DOHH2 (cell line): ENCODE data around the gene SPAG6.

Experiments used
- H3F3A ChIP-seq: fragments of 200-600 bp; sonication (generic), shearing (Covaris generic); 2 replicates; pipeline ENCODE4 v1.6.0; 2016; ENCODE audit warnings: antibody characterized with exemption, mild to moderate bottlenecking; ENCODE audit not compliant: control insufficient read depth, insufficient read depth
- H3K27ac ChIP-seq: fragments of 200-600 bp; sonication (generic); 2 replicates; pipeline ENCODE4 v1.5.1; 2014; ENCODE audit warnings: low read depth, mild to moderate bottlenecking, low read length, moderate library complexity
- H3K27me3 ChIP-seq: fragments of 200-600 bp; sonication (generic); 2 replicates; pipeline ENCODE4 v1.6.1; 2014; ENCODE audit warnings: mild to moderate bottlenecking, low read length, mixed read lengths; ENCODE audit not compliant: control insufficient read depth
- H3K36me3 ChIP-seq: fragments of 200-600 bp; sonication (generic); 2 replicates; pipeline ENCODE4 v1.6.1; 2014; ENCODE audit warnings: mild to moderate bottlenecking, low read length, moderate library complexity, mixed read lengths; ENCODE audit not compliant: control insufficient read depth
- H3K4me1 ChIP-seq: fragments of 200-600 bp; sonication (generic); 2 replicates; pipeline ENCODE4 v1.6.1; 2014; ENCODE audit warnings: mild to moderate bottlenecking, low read length, mixed read lengths; ENCODE audit not compliant: control insufficient read depth
- H3K4me2 ChIP-seq: fragments of 200-600 bp; sonication (generic); 2 replicates; pipeline ENCODE4 v1.6.0; 2014; ENCODE audit warnings: mild to moderate bottlenecking, low read length, moderate library complexity
- H3K4me3 ChIP-seq: fragments of 200-600 bp; sonication (generic); 2 replicates; pipeline ENCODE4 v1.5.1; 2014; ENCODE audit warnings: mild to moderate bottlenecking, low read length, mixed read lengths
- H3K79me2 ChIP-seq: fragments of 200-600 bp; sonication (generic); 2 replicates; pipeline ENCODE4 v1.6.1; 2014; ENCODE audit warnings: mild to moderate bottlenecking, low read length, mixed read lengths; ENCODE audit not compliant: control insufficient read depth
- H3K9me2 ChIP-seq: fragments of 200-600 bp; sonication (generic); replicated peaks from 2 replicates; pipeline ENCODE4 v1.6.1; 2014; ENCODE audit warnings: mild to moderate bottlenecking, low read length, mixed read lengths; ENCODE audit not compliant: control insufficient read depth
- H3K9me3 ChIP-seq: fragments of 200-600 bp; sonication (generic); 2 replicates; pipeline ENCODE4 v1.6.1; 2014; ENCODE audit warnings: antibody characterized with exemption, low read length, mixed read lengths; ENCODE audit not compliant: control insufficient read depth, insufficient read depth
- H4K20me1 ChIP-seq: fragments of 200-600 bp; sonication (generic); 2 replicates; pipeline ENCODE4 v1.6.0; 2014; ENCODE audit warnings: low read depth, mild to moderate bottlenecking, antibody characterized with exemption, low read length, moderate library complexity; ENCODE audit not compliant: control insufficient read depth, insufficient read depth
- CTCF ChIP-seq: fragments of 200-600 bp; sonication (generic); IDR thresholded peaks from one replicate; pipeline ENCODE4 v1.5.1; 2014; ENCODE audit warnings: antibody characterized with exemption, mild to moderate bottlenecking, low read depth, low read length; ENCODE audit not compliant: poor library complexity, severe bottlenecking
- EZH2phosphoT487 ChIP-seq: fragments of 200-600 bp; sonication (generic); IDR thresholded peaks from 2 replicates; pipeline ENCODE4 v1.6.1; 2017; ENCODE audit warnings: borderline replicate concordance, mild to moderate bottlenecking, antibody characterized with exemption, low read length, moderate library complexity, mixed read lengths

Gene SPAG6

GRCh38 chr10:22372917-22373316 lies 27.6 kb downstream of the SPAG6 start:
- H3K4me1 ChIP-seq, result peaks cover 61% of the 10 kb centered on the region
- no peaks in the 10 kb centered on the region for H3K9me2 ChIP-seq
- H3K79me2 ChIP-seq, result no peaks in the 10 kb centered on the region
- no peak overlapping the region for H3K4me3 ChIP-seq
- H3K4me2 ChIP-seq, result no peak overlapping the region
- H3K27me3 ChIP-seq, result no peaks in the 10 kb centered on the region
- no peaks in the 10 kb centered on the region for H3F3A ChIP-seq
- TF ChIP-seq CTCF (no peak), EZH2phosphoT487 (no peak)
- no peak overlapping the region for H3K27ac ChIP-seq
- no peaks in the 10 kb centered on the region for H3K36me3 ChIP-seq
- no peaks in the 10 kb centered on the region for H3K9me3 ChIP-seq
- H4K20me1 ChIP-seq, result no peaks in the 10 kb centered on the region

GRCh38 chr10:22374489-22375126 lies 29.3 kb downstream of the SPAG6 start:
- H3F3A ChIP-seq, result peaks cover 6% of the 10 kb centered on the region; the same call in 1 of the 2 replicates
- H3K36me3 ChIP-seq, result no peaks in the 10 kb centered on the region
- no peaks in the 10 kb centered on the region for H3K9me3 ChIP-seq
- H4K20me1 ChIP-seq, result no peaks in the 10 kb centered on the region
- H3K79me2 ChIP-seq, result no peaks in the 10 kb centered on the region
- no peak for TF ChIP-seq EZH2phosphoT487
- no peak for TF ChIP-seq CTCF
- peaks cover 67% of the 10 kb centered on the region for H3K4me1 ChIP-seq
- peak overlapping the region; percentile 13; the same call in 1 of the 2 replicates for H3K4me2 ChIP-seq
- H3K4me3 ChIP-seq, result no peak overlapping the region
- no peaks in the 10 kb centered on the region for H3K9me2 ChIP-seq
- no peak overlapping the region for H3K27ac ChIP-seq
- H3K27me3 ChIP-seq, result no peaks in the 10 kb centered on the region

DNA sequence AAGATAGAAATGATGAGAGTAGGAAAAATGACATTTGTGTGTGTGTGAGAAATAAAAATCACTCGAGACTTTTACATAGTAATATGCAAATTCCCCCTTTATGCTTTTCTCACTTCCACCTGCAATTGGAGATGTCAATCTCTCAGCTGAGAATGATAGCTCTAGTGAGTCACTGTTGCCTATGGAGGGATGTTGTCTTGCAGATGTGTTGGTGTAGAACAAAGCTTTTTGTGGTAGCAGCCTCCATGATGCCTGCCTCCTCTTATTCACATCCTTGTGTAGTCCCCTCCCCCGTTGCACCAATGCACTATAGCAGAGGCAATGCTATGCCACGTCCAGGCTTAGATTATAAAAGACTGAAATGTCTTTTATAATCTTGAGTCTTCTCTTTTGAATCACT lies 33.8 kb downstream of the SPAG6 start:
- no peaks in the 10 kb centered on the region for H3K9me2 ChIP-seq
- H3K4me1 ChIP-seq, result peaks cover 51% of the 10 kb centered on the region
- TF ChIP-seq EZH2phosphoT487 (no peak), CTCF (no peak)
- peaks cover 6% of the 10 kb centered on the region; the same call in 1 of the 2 replicates for H3F3A ChIP-seq
- H3K9me3 ChIP-seq, result no peaks in the 10 kb centered on the region
- no peaks in the 10 kb centered on the region for H3K79me2 ChIP-seq
- no peaks in the 10 kb centered on the region for H4K20me1 ChIP-seq
- H3K27me3 ChIP-seq, result no peaks in the 10 kb centered on the region
- no peaks in the 10 kb centered on the region for H3K36me3 ChIP-seq
- H3K27ac ChIP-seq, result peak overlapping the region; percentile 78
- H3K4me2 ChIP-seq, result peak overlapping the region; percentile 74
- peak overlapping the region; percentile 62 for H3K4me3 ChIP-seq
